Measurements from ENCODE around the gene RNASET2.
"Not testable (repeated sequence)": the region's sequence is repeated elsewhere in the genome, so short reads cannot be mapped to it uniquely, and the experiment has no call there.

RNASET2 gene

GRCh38 chr6:166925141-166925996 lies 31.0 kb downstream of the RNASET2 start:
- no peak for DNase-seq

GRCh38 chr6:166924531-166924930 lies 31.8 kb downstream of the RNASET2 start:
- DNase-seq, result no peak

GRCh38 chr6:166922937-166923336 lies 33.4 kb downstream of the RNASET2 start:
- DNase-seq, result no peak

GRCh38 chr6:166921570-166921969 lies 34.8 kb downstream of the RNASET2 start:
- no peak for DNase-seq

- DNase-seq, result no peak
Measured at GRCh38 chr6:166916824-166917223, 39.5 kb downstream of the RNASET2 start.

GRCh38 chr6:166915484-166915883 lies 40.9 kb downstream of the RNASET2 start:
- not testable (repeated sequence) for DNase-seq

GRCh38 chr6:166914952-166915351 lies 41.4 kb downstream of the RNASET2 start:
- DNase-seq, result not testable (repeated sequence)

GRCh38 chr6:166911248-166911677 lies 45.1 kb downstream of the RNASET2 start:
- no peak for DNase-seq

- DNase-seq, result no peak
Measured at GRCh38 chr6:166910601-166911000, 45.7 kb downstream of the RNASET2 start.

GRCh38 chr6:166908811-166909210 lies 47.5 kb downstream of the RNASET2 start:
- DNase-seq, result no peak

GRCh38 chr6:166907871-166908806 lies 48.2 kb downstream of the RNASET2 start:
- DNase-seq, result no peak

- no peak for DNase-seq
Measured at GRCh38 chr6:166907373-166907841, 48.9 kb downstream of the RNASET2 start.

- no peak for DNase-seq
Measured at GRCh38 chr6:166906376-166907044, 49.8 kb downstream of the RNASET2 start.

- no peak for DNase-seq
Measured at GRCh38 chr6:166905505-166906134, 50.7 kb downstream of the RNASET2 start.

- DNase-seq, result no peak
Measured at GRCh38 chr6:166905013-166905412, 51.3 kb downstream of the RNASET2 start.

- no peak for DNase-seq
Measured at GRCh38 chr6:166904101-166904746, 52.1 kb downstream of the RNASET2 start.

- DNase-seq, result no peak
Measured at GRCh38 chr6:166903500-166903899, 52.9 kb downstream of the RNASET2 start.

GRCh38 chr6:166903027-166903426 lies 53.3 kb downstream of the RNASET2 start:
- no peak for DNase-seq

- DNase-seq, result no peak
Measured at GRCh38 chr6:166902211-166902755, 54.1 kb downstream of the RNASET2 start.

- DNase-seq, result no peak
Measured at GRCh38 chr6:166901626-166902025, 54.7 kb downstream of the RNASET2 start.

GRCh38 chr6:166900956-166901607 lies 55.3 kb downstream of the RNASET2 start:
- no peak for DNase-seq
